ENCODE data around the gene DLGAP4. TPM values are rescaled to one million over a fixed set of nuclear protein-coding genes. Genes with fewer than 3 reads are reported as not detected.

The DLGAP4 gene
- polyA plus RNA-seq, 1 donor (not counting 4 experiments of a cell fraction or from before 2014, with no cell fraction given) = 9.6 TPM

- dilution Hi-C loops (cut with MboI; ENCODE audit: extremely low pct_ligation_motif_present, low sequenced_read_pairs) = no loop called here
- H2AFZ ChIP-seq (ENCODE audit: control insufficient read depth, low read length) = no peak overlapping the region
- H4K20me1 ChIP-seq (ENCODE audit: control insufficient read depth, extremely low read depth, insufficient read depth, low read length) = peaks cover 3% of the 10 kb centered on the region
- H3K9ac ChIP-seq (ENCODE audit: control insufficient read depth, extremely low read depth, insufficient read depth, low read length) = no peak overlapping the region
- peaks cover 17% of the 10 kb centered on the region for H3K79me2 ChIP-seq (ENCODE audit: control insufficient read depth, insufficient read depth, low read length)
- no peaks in the 10 kb centered on the region for H3K27me3 ChIP-seq (ENCODE audit: control insufficient read depth, extremely low read depth, insufficient read depth, low read length)
- peaks cover 3% of the 10 kb centered on the region for H3K9me1 ChIP-seq (ENCODE audit: control insufficient read depth, extremely low read depth, insufficient read depth, low read length)
- TF ChIP-seq EZH2 (IDR thresholded peaks at IDR 0.05; ENCODE audit: low read length) (no peak), CTCF (optimal IDR thresholded peaks at IDR 0.05 in 1 of 3, IDR thresholded peaks at IDR 0.05 in 1 of 3, conservative IDR thresholded peaks at IDR 0.05 in 1 of 3; ENCODE audit: extremely low read depth in 1 of 3, insufficient read depth in 2 of 3, low read length in 3 of 3) (no peak)
- peaks cover 23% of the 10 kb centered on the region for H3K4me1 ChIP-seq (ENCODE audit: control insufficient read depth, extremely low read depth, insufficient read depth, low read length)
- no peak overlapping the region for H3K27ac ChIP-seq (ENCODE audit: control insufficient read depth, insufficient read depth, low read length)
- H3K4me2 ChIP-seq (ENCODE audit: control insufficient read depth, extremely low read depth, insufficient read depth, low read depth, low read length) = no peak overlapping the region
- H3K36me3 ChIP-seq (ENCODE audit: control insufficient read depth in 2 of 2, extremely low read depth in 1 of 2, insufficient read depth in 2 of 2, low read length in 2 of 2) = peaks cover 32 to 40% of the 10 kb centered on the region in 2 experiments
- no peak overlapping the region for H3K4me3 ChIP-seq (ENCODE audit: control insufficient read depth in 2 of 3, extremely low read depth in 1 of 3, insufficient read depth in 2 of 3, low read depth in 1 of 3, low read length in 3 of 3)
- DNase-seq (ENCODE audit: low read depth, low spot score) (no peak), FAIRE-seq (no peak)
- no peaks in the 10 kb centered on the region for H3K9me3 ChIP-seq (ENCODE audit: control insufficient read depth, low read depth, low read length)
Measured at GRCh38 chr20:36496707-36497669, 190.8 kb downstream of the DLGAP4 start.

GRCh38 chr20:36497856-36498255 is 191.7 kb downstream of the DLGAP4 start:
- FAIRE-seq (no peak), DNase-seq (ENCODE audit: low read depth, low spot score) (no peak)
- Histone ChIP-seq H3K27ac (ENCODE audit: control insufficient read depth, insufficient read depth, low read length) (no peak overlapping the region), H3K4me3 (ENCODE audit: control insufficient read depth in 2 of 3, extremely low read depth in 1 of 3, insufficient read depth in 2 of 3, low read depth in 1 of 3, low read length in 3 of 3) (no peak overlapping the region), H2AFZ (ENCODE audit: control insufficient read depth, low read length) (no peak overlapping the region), H3K9me3 (ENCODE audit: control insufficient read depth, low read depth, low read length) (no peaks in the 10 kb centered on the region), H3K9me1 (ENCODE audit: control insufficient read depth, extremely low read depth, insufficient read depth, low read length) (no peaks in the 10 kb centered on the region), H3K36me3 (ENCODE audit: control insufficient read depth in 2 of 2, extremely low read depth in 1 of 2, insufficient read depth in 2 of 2, low read length in 2 of 2) (peaks cover 32 to 40% of the 10 kb centered on the region in 2 experiments), H4K20me1 (ENCODE audit: control insufficient read depth, extremely low read depth, insufficient read depth, low read length) (peaks cover 3% of the 10 kb centered on the region), H3K27me3 (ENCODE audit: control insufficient read depth, extremely low read depth, insufficient read depth, low read length) (no peaks in the 10 kb centered on the region), H3K4me2 (ENCODE audit: control insufficient read depth, extremely low read depth, insufficient read depth, low read depth, low read length) (no peak overlapping the region), H3K79me2 (ENCODE audit: control insufficient read depth, insufficient read depth, low read length) (peaks cover 13% of the 10 kb centered on the region), H3K4me1 (ENCODE audit: control insufficient read depth, extremely low read depth, insufficient read depth, low read length) (peaks cover 14% of the 10 kb centered on the region), H3K9ac (ENCODE audit: control insufficient read depth, extremely low read depth, insufficient read depth, low read length) (no peak overlapping the region)
- TF ChIP-seq CTCF (optimal IDR thresholded peaks at IDR 0.05 in 1 of 3, IDR thresholded peaks at IDR 0.05 in 1 of 3, conservative IDR thresholded peaks at IDR 0.05 in 1 of 3; ENCODE audit: extremely low read depth in 1 of 3, insufficient read depth in 2 of 3, low read length in 3 of 3) (no peak), EZH2 (IDR thresholded peaks at IDR 0.05; ENCODE audit: low read length) (no peak)
- dilution Hi-C loops (cut with MboI; ENCODE audit: extremely low pct_ligation_motif_present, low sequenced_read_pairs) = no loop called here
